ENCODE data around the gene PHF23. TPM values are rescaled to one million over a fixed set of nuclear protein-coding genes. Genes with fewer than 3 reads are reported as not detected.

PHF23 gene
- total RNA-seq (2021; fragmentation: NEBNext Ultra II Directional; extraction: Animal tissue kit (Norgen Biotek cat#: 25700)) = 10 to 100 TPM; 57.0 to 75.0 (median 68.2) TPM
- long read RNA-seq, transcript PHF23-201 (5 exons, 2,037 nt) = major isoform, 25 of 43 reads
- long read RNA-seq, partial matches to known transcripts = 6 of 43 reads
- long read RNA-seq, other reads (novel, unspliced or antisense) = 12 of 43 reads

DNA sequence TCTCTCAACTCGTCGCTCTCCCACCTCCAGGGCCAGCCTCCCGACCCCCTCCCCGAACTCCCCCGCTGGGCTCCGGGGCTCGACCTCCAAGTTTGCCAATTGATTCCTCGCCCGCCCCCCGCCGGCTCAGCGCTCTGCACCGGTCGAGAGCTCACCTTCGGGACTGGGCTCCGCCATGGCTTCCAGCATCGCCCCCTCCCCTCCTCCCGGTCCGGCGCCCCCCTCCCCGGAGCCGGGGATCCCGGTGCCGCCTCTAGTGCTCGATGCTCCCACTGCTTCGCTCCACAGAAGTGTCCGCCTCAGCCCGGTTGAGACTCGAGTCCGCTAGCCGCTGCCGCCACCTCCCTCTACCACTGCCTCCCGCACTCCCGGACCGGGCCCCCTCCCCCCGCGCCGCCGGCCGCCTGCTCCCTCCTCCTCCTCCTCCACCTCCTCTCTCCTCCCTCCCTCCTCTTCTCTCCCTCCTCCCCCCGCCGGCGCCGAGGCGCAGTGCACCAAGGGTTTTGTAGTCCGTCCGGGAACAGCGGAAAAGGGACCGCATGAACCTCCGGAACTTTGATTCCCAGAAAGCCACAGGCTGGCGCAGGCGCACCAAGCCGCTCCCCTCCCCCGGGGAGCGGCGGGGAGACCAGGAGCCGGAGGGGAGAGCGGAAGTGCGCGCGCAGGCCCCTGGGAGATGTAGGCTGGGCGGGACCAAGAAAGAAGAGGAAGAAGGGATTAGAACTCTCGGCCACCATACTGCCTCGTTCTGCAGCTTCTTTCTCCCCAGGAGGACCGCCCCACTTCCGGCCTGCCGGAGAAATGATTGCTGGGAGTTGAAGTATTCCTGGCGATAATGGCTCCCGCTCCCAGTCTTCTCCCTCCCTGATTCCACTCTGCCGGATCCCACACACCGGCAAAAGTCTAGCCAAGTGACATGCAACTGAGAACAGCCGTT lies at the start of gene PHF23:
Gene PHF23 (minus strand): TSS at position 367 of the 937 bp plus-strand sequence. CDS start 178 bp downstream, at position 189.
- Mint-ChIP-seq H3K4me1 (ENCODE audit: low read depth) (peaks cover 62% of the 10 kb centered on the region), H3K27me3 (ENCODE audit: insufficient read depth) (peaks cover 11% of the 10 kb centered on the region), H3K9me3 (no peaks in the 10 kb centered on the region), H3K36me3 (ENCODE audit: low read depth) (peaks cover 52% of the 10 kb centered on the region), H3K27ac (peak within 1 kb of the TSS; percentile 94), H3K4me3 (peak within 1 kb of the TSS; percentile 93)
- DNase-seq = peak; percentile 99
- TF ChIP-seq, protein P1, sequence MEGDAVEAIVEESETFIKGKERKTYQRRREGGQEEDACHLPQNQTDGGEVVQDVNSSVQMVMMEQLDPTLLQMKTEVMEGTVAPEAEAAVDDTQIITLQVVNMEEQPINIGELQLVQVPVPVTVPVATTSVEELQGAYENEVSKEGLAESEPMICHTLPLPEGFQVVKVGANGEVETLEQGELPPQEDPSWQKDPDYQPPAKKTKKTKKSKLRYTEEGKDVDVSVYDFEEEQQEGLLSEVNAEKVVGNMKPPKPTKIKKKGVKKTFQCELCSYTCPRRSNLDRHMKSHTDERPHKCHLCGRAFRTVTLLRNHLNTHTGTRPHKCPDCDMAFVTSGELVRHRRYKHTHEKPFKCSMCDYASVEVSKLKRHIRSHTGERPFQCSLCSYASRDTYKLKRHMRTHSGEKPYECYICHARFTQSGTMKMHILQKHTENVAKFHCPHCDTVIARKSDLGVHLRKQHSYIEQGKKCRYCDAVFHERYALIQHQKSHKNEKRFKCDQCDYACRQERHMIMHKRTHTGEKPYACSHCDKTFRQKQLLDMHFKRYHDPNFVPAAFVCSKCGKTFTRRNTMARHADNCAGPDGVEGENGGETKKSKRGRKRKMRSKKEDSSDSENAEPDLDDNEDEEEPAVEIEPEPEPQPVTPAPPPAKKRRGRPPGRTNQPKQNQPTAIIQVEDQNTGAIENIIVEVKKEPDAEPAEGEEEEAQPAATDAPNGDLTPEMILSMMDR (IDR thresholded peaks at IDR 0.05) = peak; percentile 35; the same call in 1 of the 2 replicates

DNA sequence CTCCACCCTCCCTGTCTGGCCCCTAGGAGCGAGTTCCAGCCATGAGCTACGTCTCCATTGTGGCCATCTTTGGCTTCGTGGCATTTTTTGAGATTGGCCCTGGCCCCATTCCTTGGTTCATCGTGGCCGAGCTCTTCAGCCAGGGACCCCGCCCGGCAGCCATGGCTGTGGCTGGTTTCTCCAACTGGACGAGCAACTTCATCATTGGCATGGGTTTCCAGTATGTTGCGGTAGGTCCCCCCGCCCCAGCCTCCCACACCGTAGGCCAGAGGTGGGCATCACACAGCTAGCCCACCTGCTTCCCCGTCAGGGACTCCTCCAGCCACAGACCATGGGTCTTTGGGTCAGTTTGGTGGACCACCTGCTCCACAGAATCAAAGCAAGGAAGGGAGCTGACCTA lies 46.4 kb upstream of the PHF23 start:
- Mint-ChIP-seq H3K4me3 (no peak overlapping the region), H3K27ac (no peak overlapping the region), H3K27me3 (ENCODE audit: insufficient read depth) (peaks cover 54% of the 10 kb centered on the region), H3K9me3 (no peaks in the 10 kb centered on the region), H3K4me1 (ENCODE audit: low read depth) (no peaks in the 10 kb centered on the region; the same call in 1 of the 2 replicates), H3K36me3 (ENCODE audit: low read depth) (no peaks in the 10 kb centered on the region)
- TF ChIP-seq, protein P1 (IDR thresholded peaks at IDR 0.05) = no peak
- no peak for DNase-seq

DNA sequence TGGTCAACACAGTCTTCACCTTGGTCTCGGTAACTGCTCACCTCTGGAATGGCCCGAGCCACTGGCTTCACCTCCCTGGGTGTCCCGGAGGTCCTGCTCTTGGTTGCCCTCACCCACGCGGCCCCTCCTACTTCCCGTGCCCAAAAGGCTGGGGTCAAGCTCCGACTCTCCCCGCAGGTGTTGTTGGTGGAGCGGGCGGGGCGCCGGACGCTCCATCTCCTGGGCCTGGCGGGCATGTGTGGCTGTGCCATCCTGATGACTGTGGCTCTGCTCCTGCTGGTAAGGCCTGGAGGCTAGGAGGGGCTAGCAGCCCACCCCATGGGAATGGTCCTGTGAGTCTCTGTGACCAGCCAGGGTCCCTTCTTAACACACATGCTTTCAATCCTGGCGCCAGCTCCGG lies 45.7 kb upstream of the PHF23 start:
- H3K4me1 Mint-ChIP-seq (ENCODE audit: low read depth) = no peaks in the 10 kb centered on the region; the same call in 1 of the 2 replicates
- no peaks in the 10 kb centered on the region for H3K9me3 Mint-ChIP-seq
- peaks cover 47% of the 10 kb centered on the region for H3K27me3 Mint-ChIP-seq (ENCODE audit: insufficient read depth)
- TF ChIP-seq, protein P1 (IDR thresholded peaks at IDR 0.05) = no peak
- DNase-seq = no peak
- H3K27ac Mint-ChIP-seq = no peak overlapping the region
- H3K4me3 Mint-ChIP-seq = no peak overlapping the region
- no peaks in the 10 kb centered on the region for H3K36me3 Mint-ChIP-seq (ENCODE audit: low read depth)

DNA sequence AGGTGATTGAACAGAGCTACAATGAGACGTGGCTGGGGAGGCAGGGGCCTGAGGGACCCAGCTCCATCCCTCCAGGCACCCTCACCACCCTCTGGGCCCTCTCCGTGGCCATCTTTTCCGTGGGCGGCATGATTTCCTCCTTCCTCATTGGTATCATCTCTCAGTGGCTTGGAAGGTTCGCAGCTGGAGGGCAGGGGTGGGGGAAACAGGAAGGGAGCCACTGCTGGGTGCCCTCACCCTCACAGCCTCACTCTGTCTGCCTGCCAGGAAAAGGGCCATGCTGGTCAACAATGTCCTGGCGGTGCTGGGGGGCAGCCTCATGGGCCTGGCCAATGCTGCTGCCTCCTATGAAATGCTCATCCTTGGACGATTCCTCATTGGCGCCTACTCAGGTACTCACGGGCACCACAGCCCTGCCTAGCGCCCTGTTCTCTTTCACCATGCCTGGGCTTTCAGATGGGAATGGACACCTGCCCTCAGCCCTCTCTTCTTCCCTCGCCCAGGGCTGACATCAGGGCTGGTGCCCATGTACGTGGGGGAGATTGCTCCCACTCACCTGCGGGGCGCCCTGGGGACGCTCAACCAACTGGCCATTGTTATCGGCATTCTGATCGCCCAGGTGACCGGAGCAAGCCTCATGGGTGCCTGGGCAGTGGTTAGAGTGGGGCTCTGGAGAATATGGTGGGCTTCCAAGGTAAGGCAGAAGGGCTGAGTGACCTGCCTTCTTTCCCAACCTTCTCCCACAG lies 44.4 kb upstream of the PHF23 start:
- DNase-seq = no peak
- H3K9me3 Mint-ChIP-seq = no peaks in the 10 kb centered on the region

More for the DNA sequence above, 44.4 kb upstream of the PHF23 start:
- Mint-ChIP-seq H3K4me1 (ENCODE audit: low read depth) (no peaks in the 10 kb centered on the region; the same call in 1 of the 2 replicates), H3K27me3 (ENCODE audit: insufficient read depth) (peaks cover 41% of the 10 kb centered on the region), H3K27ac (no peak overlapping the region), H3K4me3 (no peak overlapping the region), H3K36me3 (ENCODE audit: low read depth) (no peaks in the 10 kb centered on the region)
- TF ChIP-seq, protein P1 (IDR thresholded peaks at IDR 0.05) = no peak
